Panc1 (cell line): ENCODE measurements around the gene NKD1. TPM values are rescaled to one million over a fixed set of nuclear protein-coding genes. Genes with fewer than 3 reads are reported as not detected.

Experiments
- ATAC-seq: fragments of 200-7000 bp; cut with Tn5 transposase; 2 replicates; pipeline ENCODE4 v1.9.1; 2020; ENCODE audit warnings: mild to moderate bottlenecking, moderate library complexity
- BruUV-seq: library from RNA; stranded (reverse); fragments of 400-500 nt; replicated peaks from 2 replicates; lab custom pipeline; 2021; lab: Mats Ljungman, UMichigan
- CTCF ChIA-PET: fragments of 300-600 bp; sonication (Branson Sonifier 250); formaldehyde crosslinking; loops from one replicate; lab custom pipeline; 2022; ENCODE audit warnings: antibody characterized with exemption; lab: Charles Lee
- POLR2A ChIA-PET: fragments of 300-600 bp; sonication (Branson Sonifier 250); formaldehyde crosslinking; loops from one replicate; lab custom pipeline; 2022; ENCODE audit warnings: antibody characterized with exemption; lab: Charles Lee
- DNase-seq: peaks from one replicate; pipeline ENCODE4 v3.0.0-alpha.2; 2010; ENCODE audit warnings: low read depth, low spot score
- H3K27ac ChIP-seq: 2 replicates; pipeline ENCODE4 v1.5.1; 2011; ENCODE audit warnings: mild to moderate bottlenecking, low read length, inconsistent platforms
- H3K27me3 ChIP-seq: fragments of 200-500 bp; sonication (Bioruptor generic); 2 replicates; pipeline ENCODE4 v1.6.0; 2014; ENCODE audit warnings: low read length, inconsistent platforms; ENCODE audit not compliant: control insufficient read depth, insufficient read depth
- H3K36me3 ChIP-seq: fragments of 200-500 bp; sonication (Bioruptor generic); 2 replicates; pipeline ENCODE4 v1.5.1; 2014; ENCODE audit warnings: inconsistent platforms, mild to moderate bottlenecking, low read length, moderate library complexity; ENCODE audit not compliant: control insufficient read depth, insufficient read depth
- H3K4me1 ChIP-seq: 2 replicates; pipeline ENCODE4 v1.5.1; 2011; ENCODE audit warnings: inconsistent platforms, mild to moderate bottlenecking, low read length, moderate library complexity; ENCODE audit not compliant: control insufficient read depth, insufficient read depth
- H3K4me3 ChIP-seq, 2 experiments: 2 replicates each; pipeline ENCODE4 v1.5.1; 2011 to 2012; ENCODE audit warnings: low read depth in 2 of 2, low read length in 2 of 2, mild to moderate bottlenecking in 2 of 2, inconsistent platforms in 1 of 2, moderate library complexity in 1 of 2
- H3K9me3 ChIP-seq: fragments of 200-500 bp; sonication (Bioruptor generic); 2 replicates; pipeline ENCODE4 v1.5.1; 2014; ENCODE audit warnings: low read depth, mild to moderate bottlenecking, inconsistent platforms, low read length, moderate library complexity; ENCODE audit not compliant: control insufficient read depth, insufficient read depth
- POLR2AphosphoS5 ChIP-seq: IDR thresholded peaks from 2 replicates; pipeline ENCODE4 v1.6.1; 2012; ENCODE audit warnings: mild to moderate bottlenecking, low read depth, low read length, moderate library complexity
- SIN3A ChIP-seq: IDR thresholded peaks from 2 replicates; pipeline ENCODE4 v1.6.1; 2012; ENCODE audit warnings: low read depth, mild to moderate bottlenecking, low read length, moderate library complexity, borderline replicate concordance; ENCODE audit not compliant: insufficient read depth
- TCF7L2 ChIP-seq: IDR thresholded peaks from 2 replicates; pipeline ENCODE4 v1.6.1; 2011; ENCODE audit warnings: mild to moderate bottlenecking, low read depth, low read length, inconsistent platforms
- in situ Hi-C: cut with HindIII; loops from 2 replicates; pipeline ENCODE4 v1.10.0; 2016; ENCODE audit warnings: low sequenced_read_pairs, low pct_unique_long_range_greater_than_20kb
- intact Hi-C: fragments of 100-400 bp; cut with micrococcal nuclease; formaldehyde crosslinking; loops from one replicate; pipeline ENCODE4 v1.10.0; 2022; ENCODE audit not compliant: unreplicated experiment
- total RNA-seq: library from RNA; stranded (reverse); gene quantifications from one replicate; pipeline ENCODE4 v1.2.1, GENCODE V29; 2021; ENCODE audit not compliant: unreplicated experiment
- TF ChIP-seq, protein P1 (sequence below): fragments of 450-650 bp; IDR thresholded peaks from 2 replicates; pipeline ENCODE4 v1.5.1; 2017; ENCODE audit warnings: mild to moderate bottlenecking
- TF ChIP-seq, protein P2 (sequence below), 2 experiments: IDR thresholded peaks; 2 replicates each; pipeline ENCODE4 v1.6.1; 2011 to 2012; ENCODE audit warnings: low read depth in 2 of 2, control low read depth in 1 of 2, low read length in 1 of 2, mild to moderate bottlenecking in 1 of 2, moderate library complexity in 1 of 2; ENCODE audit not compliant: insufficient read depth in 1 of 2

NKD1 gene
- total RNA-seq, 1 experiment from 2014 or later = 0.18 TPM

DNA sequence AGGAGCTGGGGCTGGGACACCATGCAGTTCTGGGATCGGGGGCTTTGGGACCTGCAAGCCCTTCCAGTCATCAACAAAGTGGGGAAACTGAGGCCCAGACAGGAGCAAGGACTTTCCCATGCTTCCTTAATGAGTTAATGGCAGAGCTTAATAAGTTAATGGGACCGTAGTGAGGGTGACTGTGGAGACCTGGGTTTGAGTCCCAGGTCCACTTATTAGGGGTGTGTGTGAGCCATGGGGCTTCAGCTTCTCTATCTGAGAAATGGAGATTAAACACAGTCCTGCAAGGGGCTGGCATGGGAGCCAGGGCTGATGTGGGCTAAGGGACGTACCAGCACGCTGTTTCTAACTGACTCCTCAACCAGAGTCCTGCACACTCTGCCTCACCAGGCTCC lies 41.7 kb upstream of the NKD1 start:
- H3K36me3 ChIP-seq = no peaks in the 10 kb centered on the region
- in situ Hi-C loops = no loop called here
- no peaks in the 10 kb centered on the region for H3K4me1 ChIP-seq
- DNase-seq = no peak
- no peaks in the 10 kb centered on the region for H3K9me3 ChIP-seq
- H3K4me3 ChIP-seq = no peak overlapping the region
- no peak for ATAC-seq
- intact Hi-C loops = no loop called here
- TF ChIP-seq POLR2AphosphoS5 = no peak
- TF ChIP-seq SIN3A = no peak
- TF ChIP-seq, protein P1, sequence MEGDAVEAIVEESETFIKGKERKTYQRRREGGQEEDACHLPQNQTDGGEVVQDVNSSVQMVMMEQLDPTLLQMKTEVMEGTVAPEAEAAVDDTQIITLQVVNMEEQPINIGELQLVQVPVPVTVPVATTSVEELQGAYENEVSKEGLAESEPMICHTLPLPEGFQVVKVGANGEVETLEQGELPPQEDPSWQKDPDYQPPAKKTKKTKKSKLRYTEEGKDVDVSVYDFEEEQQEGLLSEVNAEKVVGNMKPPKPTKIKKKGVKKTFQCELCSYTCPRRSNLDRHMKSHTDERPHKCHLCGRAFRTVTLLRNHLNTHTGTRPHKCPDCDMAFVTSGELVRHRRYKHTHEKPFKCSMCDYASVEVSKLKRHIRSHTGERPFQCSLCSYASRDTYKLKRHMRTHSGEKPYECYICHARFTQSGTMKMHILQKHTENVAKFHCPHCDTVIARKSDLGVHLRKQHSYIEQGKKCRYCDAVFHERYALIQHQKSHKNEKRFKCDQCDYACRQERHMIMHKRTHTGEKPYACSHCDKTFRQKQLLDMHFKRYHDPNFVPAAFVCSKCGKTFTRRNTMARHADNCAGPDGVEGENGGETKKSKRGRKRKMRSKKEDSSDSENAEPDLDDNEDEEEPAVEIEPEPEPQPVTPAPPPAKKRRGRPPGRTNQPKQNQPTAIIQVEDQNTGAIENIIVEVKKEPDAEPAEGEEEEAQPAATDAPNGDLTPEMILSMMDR = no peak
- TF ChIP-seq, protein P2, sequence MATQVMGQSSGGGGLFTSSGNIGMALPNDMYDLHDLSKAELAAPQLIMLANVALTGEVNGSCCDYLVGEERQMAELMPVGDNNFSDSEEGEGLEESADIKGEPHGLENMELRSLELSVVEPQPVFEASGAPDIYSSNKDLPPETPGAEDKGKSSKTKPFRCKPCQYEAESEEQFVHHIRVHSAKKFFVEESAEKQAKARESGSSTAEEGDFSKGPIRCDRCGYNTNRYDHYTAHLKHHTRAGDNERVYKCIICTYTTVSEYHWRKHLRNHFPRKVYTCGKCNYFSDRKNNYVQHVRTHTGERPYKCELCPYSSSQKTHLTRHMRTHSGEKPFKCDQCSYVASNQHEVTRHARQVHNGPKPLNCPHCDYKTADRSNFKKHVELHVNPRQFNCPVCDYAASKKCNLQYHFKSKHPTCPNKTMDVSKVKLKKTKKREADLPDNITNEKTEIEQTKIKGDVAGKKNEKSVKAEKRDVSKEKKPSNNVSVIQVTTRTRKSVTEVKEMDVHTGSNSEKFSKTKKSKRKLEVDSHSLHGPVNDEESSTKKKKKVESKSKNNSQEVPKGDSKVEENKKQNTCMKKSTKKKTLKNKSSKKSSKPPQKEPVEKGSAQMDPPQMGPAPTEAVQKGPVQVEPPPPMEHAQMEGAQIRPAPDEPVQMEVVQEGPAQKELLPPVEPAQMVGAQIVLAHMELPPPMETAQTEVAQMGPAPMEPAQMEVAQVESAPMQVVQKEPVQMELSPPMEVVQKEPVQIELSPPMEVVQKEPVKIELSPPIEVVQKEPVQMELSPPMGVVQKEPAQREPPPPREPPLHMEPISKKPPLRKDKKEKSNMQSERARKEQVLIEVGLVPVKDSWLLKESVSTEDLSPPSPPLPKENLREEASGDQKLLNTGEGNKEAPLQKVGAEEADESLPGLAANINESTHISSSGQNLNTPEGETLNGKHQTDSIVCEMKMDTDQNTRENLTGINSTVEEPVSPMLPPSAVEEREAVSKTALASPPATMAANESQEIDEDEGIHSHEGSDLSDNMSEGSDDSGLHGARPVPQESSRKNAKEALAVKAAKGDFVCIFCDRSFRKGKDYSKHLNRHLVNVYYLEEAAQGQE (IDR thresholded peaks at IDR 0.05; ENCODE audit: insufficient read depth in 1 of 2, low read depth in 2 of 2, low read length in 1 of 2) = no peak
- no peak for TF ChIP-seq TCF7L2
- ChIA-PET POLR2A (no interaction called here), CTCF (no interaction called here)
- H3K27me3 ChIP-seq = no peaks in the 10 kb centered on the region
- no peak overlapping the region for H3K27ac ChIP-seq
- BruUV-seq = no TSS peak

DNA sequence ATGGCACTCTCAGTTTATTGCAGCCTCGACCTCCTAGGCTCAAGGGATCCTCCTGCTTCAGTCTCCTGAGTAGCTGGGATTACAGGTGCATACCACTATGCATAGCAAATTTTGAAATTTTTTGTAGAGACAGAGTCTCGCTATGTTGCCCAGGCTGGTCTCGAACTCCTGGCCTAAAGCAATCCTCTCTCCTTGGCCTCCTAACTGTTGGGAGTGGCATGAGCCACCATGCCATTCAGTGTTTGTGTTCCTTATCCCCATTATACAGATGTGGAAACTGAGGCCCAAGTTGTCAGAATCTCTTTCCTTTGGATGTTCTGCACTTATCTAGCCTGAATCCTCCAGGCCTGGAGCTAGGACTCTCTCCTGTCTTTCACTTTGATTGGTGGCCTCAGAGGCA lies 40.8 kb upstream of the NKD1 start:
- ChIA-PET CTCF (no interaction called here), POLR2A (no interaction called here)
- TF ChIP-seq POLR2AphosphoS5 (no peak), SIN3A (no peak), TCF7L2 (no peak)
- TF ChIP-seq, protein P2 (IDR thresholded peaks at IDR 0.05; ENCODE audit: insufficient read depth in 1 of 2, low read depth in 2 of 2, low read length in 1 of 2) = no peak
- TF ChIP-seq, protein P1 = no peak
- Histone ChIP-seq H3K4me3 (no peak overlapping the region), H3K27ac (no peak overlapping the region), H3K4me1 (no peaks in the 10 kb centered on the region), H3K36me3 (no peaks in the 10 kb centered on the region), H3K9me3 (no peaks in the 10 kb centered on the region), H3K27me3 (no peaks in the 10 kb centered on the region)
- BruUV-seq = no TSS peak
- intact Hi-C loops = no loop called here
- in situ Hi-C loops = no loop called here
- ATAC-seq (no peak), DNase-seq (no peak)
